ENCODE measurements around the gene PLTP.

The PLTP gene

GRCh38 chr20:45899046-45899835 lies 12.7 kb downstream of the PLTP start:
- no peak for DNase-seq (ENCODE audit: low spot score)
- no peak overlapping the region for H3K4me3 ChIP-seq

GRCh38 chr20:45898285-45898684 lies 13.7 kb downstream of the PLTP start:
- no peak for DNase-seq (ENCODE audit: low spot score)
- no peak overlapping the region for H3K4me3 ChIP-seq
- no peak for TF ChIP-seq CTCF (IDR thresholded peaks at IDR 0.05)
- no peak overlapping the region for H3K27ac ChIP-seq

More at GRCh38 chr20:45899046-45899835, 12.7 kb downstream of the PLTP start:
- TF ChIP-seq CTCF (IDR thresholded peaks at IDR 0.05): no peak
- H3K27ac ChIP-seq: no peak overlapping the region

GRCh38 chr20:45897692-45898091 lies 14.3 kb downstream of the PLTP start:
- H3K4me3 ChIP-seq: no peak overlapping the region
- DNase-seq (ENCODE audit: low spot score): no peak
- TF ChIP-seq CTCF (IDR thresholded peaks at IDR 0.05): no peak
- H3K27ac ChIP-seq: no peak overlapping the region

GRCh38 chr20:45897289-45897688 lies 14.7 kb downstream of the PLTP start:
- Histone ChIP-seq H3K4me3 (no peak overlapping the region), H3K27ac (no peak overlapping the region)
- no peak for DNase-seq (ENCODE audit: low spot score)
- TF ChIP-seq CTCF (IDR thresholded peaks at IDR 0.05): no peak

- no peak overlapping the region for H3K4me3 ChIP-seq
- no peak for TF ChIP-seq CTCF (IDR thresholded peaks at IDR 0.05)
- no peak overlapping the region for H3K27ac ChIP-seq
- no peak for DNase-seq (ENCODE audit: low spot score)
These were observed 15.3 kb downstream of the PLTP start for GRCh38 chr20:45896641-45897161.

- Histone ChIP-seq H3K4me3 (no peak overlapping the region), H3K27ac (no peak overlapping the region)
- DNase-seq (ENCODE audit: low spot score): no peak
- no peak for TF ChIP-seq CTCF (IDR thresholded peaks at IDR 0.05)
These were observed 17.2 kb downstream of the PLTP start for GRCh38 chr20:45894797-45895196.

GRCh38 chr20:45893831-45894230 lies 18.1 kb downstream of the PLTP start:
- Histone ChIP-seq H3K4me3 (no peak overlapping the region), H3K27ac (no peak overlapping the region)
- no peak for TF ChIP-seq CTCF (IDR thresholded peaks at IDR 0.05)
- DNase-seq (ENCODE audit: low spot score): no peak

Measured in coronary artery (tissue), 2 donors.